Panc1 (cell line): Measurements from ENCODE around the gene IL1A. TPM values are rescaled to one million over a fixed set of nuclear protein-coding genes. Genes with fewer than 3 reads are reported as not detected.

Experiments
- ATAC-seq: fragments of 200-7000 bp; cut with Tn5 transposase; 2 replicates; pipeline ENCODE4 v1.9.1; 2020; ENCODE audit warnings: mild to moderate bottlenecking, moderate library complexity
- BruUV-seq: library from RNA; stranded (reverse); fragments of 400-500 nt; replicated peaks from 2 replicates; lab custom pipeline; 2021; lab: Mats Ljungman, UMichigan
- CTCF ChIA-PET: fragments of 300-600 bp; sonication (Branson Sonifier 250); formaldehyde crosslinking; loops from one replicate; lab custom pipeline; 2022; ENCODE audit warnings: antibody characterized with exemption; lab: Charles Lee
- POLR2A ChIA-PET: fragments of 300-600 bp; sonication (Branson Sonifier 250); formaldehyde crosslinking; loops from one replicate; lab custom pipeline; 2022; ENCODE audit warnings: antibody characterized with exemption; lab: Charles Lee
- DNase-seq: peaks from one replicate; pipeline ENCODE4 v3.0.0-alpha.2; 2010; ENCODE audit warnings: low read depth, low spot score
- H3K27ac ChIP-seq: 2 replicates; pipeline ENCODE4 v1.5.1; 2011; ENCODE audit warnings: mild to moderate bottlenecking, low read length, inconsistent platforms
- H3K27me3 ChIP-seq: fragments of 200-500 bp; sonication (Bioruptor generic); 2 replicates; pipeline ENCODE4 v1.6.0; 2014; ENCODE audit warnings: low read length, inconsistent platforms; ENCODE audit not compliant: control insufficient read depth, insufficient read depth
- H3K36me3 ChIP-seq: fragments of 200-500 bp; sonication (Bioruptor generic); 2 replicates; pipeline ENCODE4 v1.5.1; 2014; ENCODE audit warnings: inconsistent platforms, mild to moderate bottlenecking, low read length, moderate library complexity; ENCODE audit not compliant: control insufficient read depth, insufficient read depth
- H3K4me1 ChIP-seq: 2 replicates; pipeline ENCODE4 v1.5.1; 2011; ENCODE audit warnings: inconsistent platforms, mild to moderate bottlenecking, low read length, moderate library complexity; ENCODE audit not compliant: control insufficient read depth, insufficient read depth
- H3K4me3 ChIP-seq, 2 experiments: 2 replicates each; pipeline ENCODE4 v1.5.1; 2011 to 2012; ENCODE audit warnings: low read depth in 2 of 2, low read length in 2 of 2, mild to moderate bottlenecking in 2 of 2, inconsistent platforms in 1 of 2, moderate library complexity in 1 of 2
- H3K9me3 ChIP-seq: fragments of 200-500 bp; sonication (Bioruptor generic); 2 replicates; pipeline ENCODE4 v1.5.1; 2014; ENCODE audit warnings: low read depth, mild to moderate bottlenecking, inconsistent platforms, low read length, moderate library complexity; ENCODE audit not compliant: control insufficient read depth, insufficient read depth
- POLR2AphosphoS5 ChIP-seq: IDR thresholded peaks from 2 replicates; pipeline ENCODE4 v1.6.1; 2012; ENCODE audit warnings: mild to moderate bottlenecking, low read depth, low read length, moderate library complexity
- REST ChIP-seq, 2 experiments: IDR thresholded peaks; 2 replicates each; pipeline ENCODE4 v1.6.1; 2011 to 2012; ENCODE audit warnings: low read depth in 2 of 2, control low read depth in 1 of 2, low read length in 1 of 2, mild to moderate bottlenecking in 1 of 2, moderate library complexity in 1 of 2; ENCODE audit not compliant: insufficient read depth in 1 of 2
- SIN3A ChIP-seq: IDR thresholded peaks from 2 replicates; pipeline ENCODE4 v1.6.1; 2012; ENCODE audit warnings: low read depth, mild to moderate bottlenecking, low read length, moderate library complexity, borderline replicate concordance; ENCODE audit not compliant: insufficient read depth
- TCF7L2 ChIP-seq: IDR thresholded peaks from 2 replicates; pipeline ENCODE4 v1.6.1; 2011; ENCODE audit warnings: mild to moderate bottlenecking, low read depth, low read length, inconsistent platforms
- in situ Hi-C: cut with HindIII; loops from 2 replicates; pipeline ENCODE4 v1.10.0; 2016; ENCODE audit warnings: low sequenced_read_pairs, low pct_unique_long_range_greater_than_20kb
- intact Hi-C: fragments of 100-400 bp; cut with micrococcal nuclease; formaldehyde crosslinking; loops from one replicate; pipeline ENCODE4 v1.10.0; 2022; ENCODE audit not compliant: unreplicated experiment
- total RNA-seq: library from RNA; stranded (reverse); gene quantifications from one replicate; pipeline ENCODE4 v1.2.1, GENCODE V29; 2021; ENCODE audit not compliant: unreplicated experiment
- TF ChIP-seq, protein P1 (sequence below): fragments of 450-650 bp; IDR thresholded peaks from 2 replicates; pipeline ENCODE4 v1.5.1; 2017; ENCODE audit warnings: mild to moderate bottlenecking

Gene IL1A
- total RNA-seq, 1 experiment from 2014 or later, result not detected

- Histone ChIP-seq H3K27ac (no peak overlapping the region), H3K36me3 (no peaks in the 10 kb centered on the region), H3K4me1 (no peaks in the 10 kb centered on the region), H3K4me3 (no peak overlapping the region), H3K9me3 (peaks cover 6% of the 10 kb centered on the region; the same call in 1 of the 2 replicates), H3K27me3 (no peaks in the 10 kb centered on the region)
- no peak for DNase-seq
- POLR2A ChIA-PET, result no interaction called here
- no peak for ATAC-seq
- BruUV-seq, result no TSS peak
- in situ Hi-C loops, result no loop called here
- TF ChIP-seq SIN3A (no peak), POLR2AphosphoS5 (no peak), REST (IDR thresholded peaks at IDR 0.05; ENCODE audit: insufficient read depth in 1 of 2, low read depth in 2 of 2, low read length in 1 of 2) (no peak), TCF7L2 (no peak)
- TF ChIP-seq, protein P1, sequence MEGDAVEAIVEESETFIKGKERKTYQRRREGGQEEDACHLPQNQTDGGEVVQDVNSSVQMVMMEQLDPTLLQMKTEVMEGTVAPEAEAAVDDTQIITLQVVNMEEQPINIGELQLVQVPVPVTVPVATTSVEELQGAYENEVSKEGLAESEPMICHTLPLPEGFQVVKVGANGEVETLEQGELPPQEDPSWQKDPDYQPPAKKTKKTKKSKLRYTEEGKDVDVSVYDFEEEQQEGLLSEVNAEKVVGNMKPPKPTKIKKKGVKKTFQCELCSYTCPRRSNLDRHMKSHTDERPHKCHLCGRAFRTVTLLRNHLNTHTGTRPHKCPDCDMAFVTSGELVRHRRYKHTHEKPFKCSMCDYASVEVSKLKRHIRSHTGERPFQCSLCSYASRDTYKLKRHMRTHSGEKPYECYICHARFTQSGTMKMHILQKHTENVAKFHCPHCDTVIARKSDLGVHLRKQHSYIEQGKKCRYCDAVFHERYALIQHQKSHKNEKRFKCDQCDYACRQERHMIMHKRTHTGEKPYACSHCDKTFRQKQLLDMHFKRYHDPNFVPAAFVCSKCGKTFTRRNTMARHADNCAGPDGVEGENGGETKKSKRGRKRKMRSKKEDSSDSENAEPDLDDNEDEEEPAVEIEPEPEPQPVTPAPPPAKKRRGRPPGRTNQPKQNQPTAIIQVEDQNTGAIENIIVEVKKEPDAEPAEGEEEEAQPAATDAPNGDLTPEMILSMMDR, result no peak
- intact Hi-C loops, result no loop called here
- CTCF ChIA-PET, result no interaction called here
Observed at GRCh38 chr2:112805542-112805941, 21.2 kb upstream of the IL1A start.

DNA sequence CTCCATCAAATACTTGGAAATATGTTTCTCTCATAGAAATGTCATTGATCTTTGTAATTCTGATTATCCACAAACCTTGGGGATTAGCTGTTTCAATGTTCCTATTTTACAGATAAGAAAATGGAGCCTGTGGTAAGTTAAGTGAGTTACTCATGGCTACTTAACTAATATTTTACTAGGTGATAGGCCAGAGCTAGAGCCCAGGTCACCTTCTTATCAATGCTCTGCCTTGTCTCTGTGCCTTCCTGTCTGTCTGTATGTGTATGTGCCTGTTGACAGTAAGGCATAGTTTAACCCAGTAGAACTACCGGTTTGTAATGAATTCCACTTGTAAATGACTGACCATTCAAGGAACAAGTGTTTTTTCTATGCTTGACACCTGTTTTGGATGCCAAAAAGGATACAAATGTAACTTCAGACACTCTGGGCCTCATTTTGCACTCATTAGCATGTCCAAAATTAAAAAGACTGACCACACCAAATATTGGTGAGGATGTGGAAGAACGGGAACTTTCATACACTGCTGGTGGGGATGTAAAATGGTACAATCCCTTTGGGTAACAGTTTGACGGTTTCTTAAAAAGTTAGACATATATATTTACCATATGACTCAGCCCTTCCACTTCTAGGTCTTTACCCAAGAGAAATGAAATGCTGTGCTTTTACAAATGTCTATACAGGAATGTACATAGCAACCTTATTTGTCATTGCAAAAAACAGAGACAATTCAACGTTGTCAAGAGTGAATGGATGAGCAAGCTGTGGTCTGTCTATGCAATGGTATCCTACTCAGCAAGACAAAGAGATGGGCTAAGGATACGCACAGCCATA is 19.6 kb upstream of the IL1A start:
- CTCF ChIA-PET, result no interaction called here

More for the DNA sequence above, 19.6 kb upstream of the IL1A start:
- no peak overlapping the region for H3K27ac ChIP-seq
- no peaks in the 10 kb centered on the region for H3K36me3 ChIP-seq
- no TSS peak for BruUV-seq
- TF ChIP-seq, protein P1, result no peak
- TF ChIP-seq SIN3A (no peak), REST (IDR thresholded peaks at IDR 0.05; ENCODE audit: insufficient read depth in 1 of 2, low read depth in 2 of 2, low read length in 1 of 2) (no peak), TCF7L2 (no peak), POLR2AphosphoS5 (no peak)
- intact Hi-C loops (no loop called here), in situ Hi-C loops (no loop called here)
- no peak overlapping the region for H3K4me3 ChIP-seq
- no peaks in the 10 kb centered on the region for H3K4me1 ChIP-seq
- H3K27me3 ChIP-seq, result no peaks in the 10 kb centered on the region
- POLR2A ChIA-PET, result no interaction called here
- DNase-seq (no peak), ATAC-seq (peak; percentile 38; the same call in 1 of the 2 replicates)
- peaks cover 6% of the 10 kb centered on the region; the same call in 1 of the 2 replicates for H3K9me3 ChIP-seq
